Loucy (cell line): ENCODE results near the gene PABPN1L.

Source experiments
- H2AFZ ChIP-seq: fragments of 200-600 bp; sonication (generic); 2 replicates; pipeline ENCODE4 v1.6.0; 2016; ENCODE audit warnings: antibody characterized with exemption, mild to moderate bottlenecking, low read length, moderate library complexity
- H3F3A ChIP-seq: fragments of 200-600 bp; 2 replicates; pipeline ENCODE4 v1.6.0; 2016; ENCODE audit warnings: antibody characterized with exemption, low read depth, mild to moderate bottlenecking
- H3K27me3 ChIP-seq: fragments of 200-600 bp; sonication (generic); 2 replicates; pipeline ENCODE4 v1.6.1; 2014; ENCODE audit warnings: low read length, mild to moderate bottlenecking; ENCODE audit not compliant: insufficient read depth, poor library complexity, severe bottlenecking
- H3K36me3 ChIP-seq: fragments of 200-600 bp; sonication (generic); 2 replicates; pipeline ENCODE4 v1.6.1; 2016; ENCODE audit warnings: low read length; ENCODE audit not compliant: insufficient read depth
- H3K4me1 ChIP-seq: fragments of 200-600 bp; sonication (generic); 2 replicates; pipeline ENCODE4 v1.5.1; 2014; ENCODE audit warnings: low read length, mild to moderate bottlenecking; ENCODE audit not compliant: insufficient read depth, poor library complexity, severe bottlenecking
- H3K4me2 ChIP-seq: fragments of 200-600 bp; sonication (generic); 2 replicates; pipeline ENCODE4 v1.6.0; 2014; ENCODE audit warnings: antibody characterized with exemption, low read length, low read depth, mild to moderate bottlenecking; ENCODE audit not compliant: poor library complexity, severe bottlenecking
- H3K4me3 ChIP-seq: fragments of 200-600 bp; sonication (generic); 2 replicates; pipeline ENCODE4 v1.5.1; 2014; ENCODE audit warnings: low read length, mild to moderate bottlenecking, mixed read lengths; ENCODE audit not compliant: poor library complexity, severe bottlenecking
- H3K79me2 ChIP-seq: fragments of 200-600 bp; sonication (generic); 2 replicates; pipeline ENCODE4 v1.6.1; 2014; ENCODE audit warnings: low read length; ENCODE audit not compliant: insufficient read depth
- H3K9ac ChIP-seq: fragments of 200-600 bp; sonication (generic); 2 replicates; pipeline ENCODE4 v1.6.0; 2014; ENCODE audit warnings: mild to moderate bottlenecking, low read depth, low read length, moderate library complexity; ENCODE audit not compliant: poor library complexity, severe bottlenecking
- H3K9me2 ChIP-seq: fragments of 200-600 bp; sonication (generic); replicated peaks from 2 replicates; pipeline ENCODE4 v1.6.1; 2016; ENCODE audit warnings: low read depth, low read length, mixed read lengths
- H3K9me3 ChIP-seq: fragments of 200-600 bp; sonication (generic); 2 replicates; pipeline ENCODE4 v1.6.1; 2014; ENCODE audit warnings: mild to moderate bottlenecking, antibody characterized with exemption, low read length, low read depth; ENCODE audit not compliant: insufficient read depth
- H4K20me1 ChIP-seq: fragments of 200-600 bp; sonication (generic); 2 replicates; pipeline ENCODE4 v1.6.0; 2014; ENCODE audit warnings: antibody characterized with exemption, low read length, mild to moderate bottlenecking; ENCODE audit not compliant: insufficient read depth, poor library complexity, severe bottlenecking
- CTCF ChIP-seq: fragments of 200-600 bp; sonication (generic); conservative IDR thresholded peaks from 2 replicates; pipeline ENCODE4 v1.5.1; 2014; ENCODE audit warnings: mild to moderate bottlenecking, antibody characterized with exemption, low read length
- EZH2phosphoT487 ChIP-seq: fragments of 200-600 bp; IDR thresholded peaks from 2 replicates; pipeline ENCODE4 v1.6.1; 2018; ENCODE audit warnings: antibody characterized with exemption, mild to moderate bottlenecking, moderate library complexity, borderline replicate concordance

Gene PABPN1L

GRCh38 chr16:88879788-88880055 lies 13.3 kb upstream of the PABPN1L start:
- no peaks in the 10 kb centered on the region for H4K20me1 ChIP-seq
- no peak overlapping the region for H3K4me3 ChIP-seq
- no peaks in the 10 kb centered on the region for H3K27me3 ChIP-seq
- no peaks in the 10 kb centered on the region for H3F3A ChIP-seq
- no peaks in the 10 kb centered on the region for H3K79me2 ChIP-seq
- no peaks in the 10 kb centered on the region for H3K9me2 ChIP-seq
- peaks cover 53% of the 10 kb centered on the region; the same call in 1 of the 2 replicates for H3K36me3 ChIP-seq
- no peak overlapping the region for H3K9ac ChIP-seq
- no peaks in the 10 kb centered on the region for H3K9me3 ChIP-seq
- no peak overlapping the region for H3K4me2 ChIP-seq
- H2AFZ ChIP-seq: no peak overlapping the region
- no peak for TF ChIP-seq CTCF
- no peak for TF ChIP-seq EZH2phosphoT487
- no peaks in the 10 kb centered on the region for H3K4me1 ChIP-seq

- H3K4me1 ChIP-seq: no peaks in the 10 kb centered on the region
- H3K4me2 ChIP-seq: no peak overlapping the region
- no peaks in the 10 kb centered on the region for H3K27me3 ChIP-seq
- H3K4me3 ChIP-seq: no peak overlapping the region
- no peaks in the 10 kb centered on the region for H3K9me2 ChIP-seq
- TF ChIP-seq EZH2phosphoT487 (no peak), CTCF (no peak)
- no peaks in the 10 kb centered on the region for H3F3A ChIP-seq
- no peak overlapping the region for H3K9ac ChIP-seq
- no peaks in the 10 kb centered on the region for H3K9me3 ChIP-seq
- H3K36me3 ChIP-seq: peaks cover 49% of the 10 kb centered on the region; the same call in 1 of the 2 replicates
- H3K79me2 ChIP-seq: no peaks in the 10 kb centered on the region
- H2AFZ ChIP-seq: no peak overlapping the region
- no peaks in the 10 kb centered on the region for H4K20me1 ChIP-seq
Measured at GRCh38 chr16:88878967-88879787, 12.7 kb upstream of the PABPN1L start.

DNA sequence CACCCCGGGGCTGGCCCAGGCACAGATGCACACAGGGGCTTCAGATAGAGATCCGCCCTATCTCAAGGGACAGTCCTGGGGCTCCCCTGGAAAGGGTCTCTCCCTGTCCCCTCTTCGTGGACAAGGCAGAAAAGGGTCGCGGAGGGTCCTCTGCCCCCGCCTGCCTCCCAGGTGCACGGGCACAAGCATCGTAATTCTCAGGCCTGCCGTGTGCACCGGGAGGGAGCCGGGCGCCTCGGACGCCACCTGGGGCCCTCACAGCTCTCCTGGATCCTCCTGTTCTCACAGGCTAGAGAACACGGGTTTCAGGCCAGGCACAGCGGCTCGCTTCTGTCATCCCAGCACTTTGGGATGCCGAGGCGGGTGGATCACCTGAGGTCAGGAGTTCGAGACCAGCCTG lies 11.9 kb upstream of the PABPN1L start:
- Histone ChIP-seq H2AFZ (no peak overlapping the region), H3K4me2 (no peak overlapping the region)

More for the DNA sequence above, 11.9 kb upstream of the PABPN1L start:
- no peaks in the 10 kb centered on the region for H3K4me1 ChIP-seq
- H4K20me1 ChIP-seq: no peaks in the 10 kb centered on the region
- H3K4me3 ChIP-seq: no peak overlapping the region
- no peaks in the 10 kb centered on the region for H3K27me3 ChIP-seq
- H3K36me3 ChIP-seq: peaks cover 42% of the 10 kb centered on the region; the same call in 1 of the 2 replicates
- no peak for TF ChIP-seq CTCF
- TF ChIP-seq EZH2phosphoT487: no peak
- no peak overlapping the region for H3K9ac ChIP-seq
- no peaks in the 10 kb centered on the region for H3K9me3 ChIP-seq
- H3K9me2 ChIP-seq: no peaks in the 10 kb centered on the region
- no peaks in the 10 kb centered on the region for H3K79me2 ChIP-seq
- no peaks in the 10 kb centered on the region for H3F3A ChIP-seq
